H1 (cell line): ENCODE measurements around the gene TFDP1. TPM values are rescaled to one million over a fixed set of nuclear protein-coding genes. Genes with fewer than 3 reads are reported as not detected.

Source experiments
- BRCA1 ChIP-seq: IDR thresholded peaks from 2 replicates; pipeline ENCODE4 v1.6.1; 2012; ENCODE audit warnings: low read depth, low read length, improper control_type of control experiment
- GABPA ChIP-seq: IDR thresholded peaks from 2 replicates; pipeline ENCODE4 v1.6.1; 2011; ENCODE audit warnings: mild to moderate bottlenecking, low read length, moderate library complexity, borderline replicate concordance; ENCODE audit not compliant: insufficient read depth
- NRF1 ChIP-seq: IDR thresholded peaks from 2 replicates; pipeline ENCODE4 v1.6.1; 2011; ENCODE audit warnings: mild to moderate bottlenecking, low read depth, low read length, improper control_type of control experiment
- SAP30 ChIP-seq: fragments of 300-600 bp; sonication (generic); IDR thresholded peaks from 2 replicates; pipeline ENCODE4 v1.7.1; 2012; ENCODE audit warnings: low read length, moderate library complexity, mild to moderate bottlenecking, inconsistent platforms; ENCODE audit not compliant: insufficient read depth, insufficient replicate concordance
- TAF1 ChIP-seq: IDR thresholded peaks from 2 replicates; pipeline ENCODE4 v1.6.1; 2011; ENCODE audit warnings: mild to moderate bottlenecking, low read depth, low read length
- ZNF274 ChIP-seq: IDR thresholded peaks from 2 replicates; pipeline ENCODE4 v1.7.0; 2012; ENCODE audit warnings: low read length, borderline replicate concordance; ENCODE audit errors: extremely low read depth
- polyA plus RNA-seq, 7 experiments: library from polyadenylated mRNA; depleted of rRNA in 3 of 7; stranded (reverse) in 5 of 7; unstranded in 2 of 7; fragments of >200 nt in 5 of 7; fragments of 200-250 nt in 2 of 7; gene quantifications; 1 replicate in 5 of 7; 2 replicates in 1 of 7; 4 replicates in 1 of 7; pipeline versions ENCODE4 v1.2.1 to v1.2.3, GENCODE V29; 2011 to 2013; ENCODE audit warnings: missing spikeins in 2 of 7, mixed read lengths in 2 of 7
- total RNA-seq: library from RNA; stranded (reverse); fragmentation: NEBNext Ultra II Directional; extraction: Animal tissue kit (Norgen Biotek cat#: 25700); gene quantifications from 2 replicates; pipeline ENCODE4 v1.2.1, GENCODE V29; 2021
- TF ChIP-seq, protein P1 (sequence below): IDR thresholded peaks from 2 replicates; pipeline ENCODE4 v1.6.1; 2012; ENCODE audit warnings: low read length, inconsistent platforms
- TF ChIP-seq, protein P2 (sequence below): fragments of 300-600 bp; sonication (generic); IDR thresholded peaks from 2 replicates; pipeline ENCODE4 v1.7.1; 2012; ENCODE audit warnings: low read length, moderate library complexity, mild to moderate bottlenecking, inconsistent platforms; ENCODE audit not compliant: insufficient replicate concordance

TFDP1 gene
- total and polyA plus RNA-seq, 2 of the 8 experiments (the other 6 are each of a cell fraction or from before 2014, with no cell fraction given): 43.6 to 81.9 TPM

DNA sequence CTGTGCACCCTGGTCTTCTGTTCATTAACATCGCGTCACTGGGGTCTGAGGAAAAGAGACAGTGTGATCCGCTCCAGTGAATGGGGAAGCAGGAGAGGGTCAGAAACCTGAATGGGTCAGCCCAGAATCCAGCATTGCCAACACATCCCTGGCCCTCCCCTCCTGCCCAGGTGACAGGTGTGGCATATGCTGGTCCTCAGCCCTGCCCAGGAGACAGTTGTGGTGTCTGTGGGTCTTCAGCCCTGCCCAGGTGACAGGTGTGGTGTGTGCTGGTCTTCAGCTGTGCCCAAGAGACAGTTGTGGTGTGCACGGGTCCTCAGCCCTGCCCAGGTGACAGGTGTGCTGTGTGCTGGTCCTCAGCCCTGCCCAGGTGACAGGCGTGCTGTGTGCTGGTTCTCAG, 8.0 kb downstream of the TFDP1 start (continued):
- TF ChIP-seq, protein P1, sequence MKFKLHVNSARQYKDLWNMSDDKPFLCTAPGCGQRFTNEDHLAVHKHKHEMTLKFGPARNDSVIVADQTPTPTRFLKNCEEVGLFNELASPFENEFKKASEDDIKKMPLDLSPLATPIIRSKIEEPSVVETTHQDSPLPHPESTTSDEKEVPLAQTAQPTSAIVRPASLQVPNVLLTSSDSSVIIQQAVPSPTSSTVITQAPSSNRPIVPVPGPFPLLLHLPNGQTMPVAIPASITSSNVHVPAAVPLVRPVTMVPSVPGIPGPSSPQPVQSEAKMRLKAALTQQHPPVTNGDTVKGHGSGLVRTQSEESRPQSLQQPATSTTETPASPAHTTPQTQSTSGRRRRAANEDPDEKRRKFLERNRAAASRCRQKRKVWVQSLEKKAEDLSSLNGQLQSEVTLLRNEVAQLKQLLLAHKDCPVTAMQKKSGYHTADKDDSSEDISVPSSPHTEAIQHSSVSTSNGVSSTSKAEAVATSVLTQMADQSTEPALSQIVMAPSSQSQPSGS: no peak
- TF ChIP-seq, protein P2, sequence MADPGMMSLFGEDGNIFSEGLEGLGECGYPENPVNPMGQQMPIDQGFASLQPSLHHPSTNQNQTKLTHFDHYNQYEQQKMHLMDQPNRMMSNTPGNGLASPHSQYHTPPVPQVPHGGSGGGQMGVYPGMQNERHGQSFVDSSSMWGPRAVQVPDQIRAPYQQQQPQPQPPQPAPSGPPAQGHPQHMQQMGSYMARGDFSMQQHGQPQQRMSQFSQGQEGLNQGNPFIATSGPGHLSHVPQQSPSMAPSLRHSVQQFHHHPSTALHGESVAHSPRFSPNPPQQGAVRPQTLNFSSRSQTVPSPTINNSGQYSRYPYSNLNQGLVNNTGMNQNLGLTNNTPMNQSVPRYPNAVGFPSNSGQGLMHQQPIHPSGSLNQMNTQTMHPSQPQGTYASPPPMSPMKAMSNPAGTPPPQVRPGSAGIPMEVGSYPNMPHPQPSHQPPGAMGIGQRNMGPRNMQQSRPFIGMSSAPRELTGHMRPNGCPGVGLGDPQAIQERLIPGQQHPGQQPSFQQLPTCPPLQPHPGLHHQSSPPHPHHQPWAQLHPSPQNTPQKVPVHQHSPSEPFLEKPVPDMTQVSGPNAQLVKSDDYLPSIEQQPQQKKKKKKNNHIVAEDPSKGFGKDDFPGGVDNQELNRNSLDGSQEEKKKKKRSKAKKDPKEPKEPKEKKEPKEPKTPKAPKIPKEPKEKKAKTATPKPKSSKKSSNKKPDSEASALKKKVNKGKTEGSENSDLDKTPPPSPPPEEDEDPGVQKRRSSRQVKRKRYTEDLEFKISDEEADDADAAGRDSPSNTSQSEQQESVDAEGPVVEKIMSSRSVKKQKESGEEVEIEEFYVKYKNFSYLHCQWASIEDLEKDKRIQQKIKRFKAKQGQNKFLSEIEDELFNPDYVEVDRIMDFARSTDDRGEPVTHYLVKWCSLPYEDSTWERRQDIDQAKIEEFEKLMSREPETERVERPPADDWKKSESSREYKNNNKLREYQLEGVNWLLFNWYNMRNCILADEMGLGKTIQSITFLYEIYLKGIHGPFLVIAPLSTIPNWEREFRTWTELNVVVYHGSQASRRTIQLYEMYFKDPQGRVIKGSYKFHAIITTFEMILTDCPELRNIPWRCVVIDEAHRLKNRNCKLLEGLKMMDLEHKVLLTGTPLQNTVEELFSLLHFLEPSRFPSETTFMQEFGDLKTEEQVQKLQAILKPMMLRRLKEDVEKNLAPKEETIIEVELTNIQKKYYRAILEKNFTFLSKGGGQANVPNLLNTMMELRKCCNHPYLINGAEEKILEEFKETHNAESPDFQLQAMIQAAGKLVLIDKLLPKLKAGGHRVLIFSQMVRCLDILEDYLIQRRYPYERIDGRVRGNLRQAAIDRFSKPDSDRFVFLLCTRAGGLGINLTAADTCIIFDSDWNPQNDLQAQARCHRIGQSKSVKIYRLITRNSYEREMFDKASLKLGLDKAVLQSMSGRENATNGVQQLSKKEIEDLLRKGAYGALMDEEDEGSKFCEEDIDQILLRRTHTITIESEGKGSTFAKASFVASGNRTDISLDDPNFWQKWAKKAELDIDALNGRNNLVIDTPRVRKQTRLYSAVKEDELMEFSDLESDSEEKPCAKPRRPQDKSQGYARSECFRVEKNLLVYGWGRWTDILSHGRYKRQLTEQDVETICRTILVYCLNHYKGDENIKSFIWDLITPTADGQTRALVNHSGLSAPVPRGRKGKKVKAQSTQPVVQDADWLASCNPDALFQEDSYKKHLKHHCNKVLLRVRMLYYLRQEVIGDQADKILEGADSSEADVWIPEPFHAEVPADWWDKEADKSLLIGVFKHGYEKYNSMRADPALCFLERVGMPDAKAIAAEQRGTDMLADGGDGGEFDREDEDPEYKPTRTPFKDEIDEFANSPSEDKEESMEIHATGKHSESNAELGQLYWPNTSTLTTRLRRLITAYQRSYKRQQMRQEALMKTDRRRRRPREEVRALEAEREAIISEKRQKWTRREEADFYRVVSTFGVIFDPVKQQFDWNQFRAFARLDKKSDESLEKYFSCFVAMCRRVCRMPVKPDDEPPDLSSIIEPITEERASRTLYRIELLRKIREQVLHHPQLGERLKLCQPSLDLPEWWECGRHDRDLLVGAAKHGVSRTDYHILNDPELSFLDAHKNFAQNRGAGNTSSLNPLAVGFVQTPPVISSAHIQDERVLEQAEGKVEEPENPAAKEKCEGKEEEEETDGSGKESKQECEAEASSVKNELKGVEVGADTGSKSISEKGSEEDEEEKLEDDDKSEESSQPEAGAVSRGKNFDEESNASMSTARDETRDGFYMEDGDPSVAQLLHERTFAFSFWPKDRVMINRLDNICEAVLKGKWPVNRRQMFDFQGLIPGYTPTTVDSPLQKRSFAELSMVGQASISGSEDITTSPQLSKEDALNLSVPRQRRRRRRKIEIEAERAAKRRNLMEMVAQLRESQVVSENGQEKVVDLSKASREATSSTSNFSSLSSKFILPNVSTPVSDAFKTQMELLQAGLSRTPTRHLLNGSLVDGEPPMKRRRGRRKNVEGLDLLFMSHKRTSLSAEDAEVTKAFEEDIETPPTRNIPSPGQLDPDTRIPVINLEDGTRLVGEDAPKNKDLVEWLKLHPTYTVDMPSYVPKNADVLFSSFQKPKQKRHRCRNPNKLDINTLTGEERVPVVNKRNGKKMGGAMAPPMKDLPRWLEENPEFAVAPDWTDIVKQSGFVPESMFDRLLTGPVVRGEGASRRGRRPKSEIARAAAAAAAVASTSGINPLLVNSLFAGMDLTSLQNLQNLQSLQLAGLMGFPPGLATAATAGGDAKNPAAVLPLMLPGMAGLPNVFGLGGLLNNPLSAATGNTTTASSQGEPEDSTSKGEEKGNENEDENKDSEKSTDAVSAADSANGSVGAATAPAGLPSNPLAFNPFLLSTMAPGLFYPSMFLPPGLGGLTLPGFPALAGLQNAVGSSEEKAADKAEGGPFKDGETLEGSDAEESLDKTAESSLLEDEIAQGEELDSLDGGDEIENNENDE: no peak
- TF ChIP-seq TAF1 (no peak), NRF1 (no peak), BRCA1 (no peak), GABPA (no peak), ZNF274 (no peak), SAP30 (no peak)
